ENCODE data around the gene EMC6.

EMC6 gene

GRCh38 chr17:3668279-3669084, at the start of gene EMC6, which contains the start of gene TAX1BP3:
TSS of gene EMC6 (plus strand) at chr17:3668812. CDS start at chr17:3669147, 335 bp downstream.
TSS of gene TAX1BP3 (minus strand) at chr17:3668578. CDS start at chr17:3668526, 52 bp downstream.
- DNase-seq (ENCODE audit: low read depth): peak; percentile 71

- no peak for DNase-seq (ENCODE audit: low read depth)
Measured at GRCh38 chr17:3621146-3621720, 47.4 kb upstream of the EMC6 start.

- DNase-seq (ENCODE audit: low read depth): no peak
Measured at GRCh38 chr17:3622977-3623594, 45.5 kb upstream of the EMC6 start.

GRCh38 chr17:3626831-3627768, 41.5 kb upstream of the EMC6 start:
- DNase-seq (ENCODE audit: low read depth): no peak

- no peak for DNase-seq (ENCODE audit: low read depth)
Measured at GRCh38 chr17:3627769-3628167, 40.8 kb upstream of the EMC6 start.

- no peak for DNase-seq (ENCODE audit: low read depth)
Measured at GRCh38 chr17:3630781-3631180, 37.8 kb upstream of the EMC6 start.

GRCh38 chr17:3632287-3632686, 36.3 kb upstream of the EMC6 start:
- DNase-seq (ENCODE audit: low read depth): no peak

- no peak for DNase-seq (ENCODE audit: low read depth)
Measured at GRCh38 chr17:3635474-3636153, 33.0 kb upstream of the EMC6 start.

GRCh38 chr17:3636154-3636907, 32.3 kb upstream of the EMC6 start, which contains the start of the genes CTNS and SHPK:
TSS of gene CTNS (plus strand) at chr17:3636760. CDS start at chr17:3640207, 3,447 bp downstream.
TSS of gene SHPK (minus strand) at chr17:3636250. CDS start at chr17:3636219, 31 bp downstream.
- peak; percentile 66 for DNase-seq (ENCODE audit: low read depth)

- no peak for DNase-seq (ENCODE audit: low read depth)
Measured at GRCh38 chr17:3636908-3637373, 31.7 kb upstream of the EMC6 start.

GRCh38 chr17:3639981-3640596, 28.5 kb upstream of the EMC6 start:
- no peak for DNase-seq (ENCODE audit: low read depth)

- DNase-seq (ENCODE audit: low read depth): no peak
Measured at GRCh38 chr17:3641014-3641413, 27.6 kb upstream of the EMC6 start.

- DNase-seq (ENCODE audit: low read depth): no peak
Measured at GRCh38 chr17:3641717-3642486, 26.7 kb upstream of the EMC6 start.

- DNase-seq (ENCODE audit: low read depth): no peak
Measured at GRCh38 chr17:3643889-3644349, 24.7 kb upstream of the EMC6 start.

- no peak for DNase-seq (ENCODE audit: low read depth)
Measured at GRCh38 chr17:3645310-3645709, 23.3 kb upstream of the EMC6 start.

- no peak for DNase-seq (ENCODE audit: low read depth)
Measured at GRCh38 chr17:3647251-3647650, 21.4 kb upstream of the EMC6 start.

GRCh38 chr17:3647769-3648555, 20.6 kb upstream of the EMC6 start:
- no peak for DNase-seq (ENCODE audit: low read depth)

- no peak for DNase-seq (ENCODE audit: low read depth)
Measured at GRCh38 chr17:3655766-3656165, 12.8 kb upstream of the EMC6 start.

All from GM04503 (cell line).